PC-3 (cell line): Measurements from ENCODE around the gene DIPK1C. TPM values are rescaled to one million over a fixed set of nuclear protein-coding genes. Genes with fewer than 3 reads are reported as not detected.

Experiments
- ATAC-seq: fragments of 200-7000 bp; cut with Tn5 transposase; 2 replicates; pipeline ENCODE4 v1.9.1; 2020; ENCODE audit warnings: mild to moderate bottlenecking, moderate library complexity
- BruUV-seq: library from RNA; stranded (reverse); fragments of 400-500 nt; replicated peaks from 2 replicates; lab custom pipeline; 2021; lab: Mats Ljungman, UMichigan
- CTCF ChIA-PET: fragments of 300-600 bp; sonication (Branson Sonifier 250); formaldehyde crosslinking; loops from one replicate; lab custom pipeline; 2022; ENCODE audit warnings: antibody characterized with exemption; lab: Charles Lee
- POLR2A ChIA-PET: fragments of 300-600 bp; sonication (Branson Sonifier 250); formaldehyde crosslinking; loops from one replicate; lab custom pipeline; 2022; ENCODE audit warnings: antibody characterized with exemption; ENCODE audit not compliant: unreplicated experiment; lab: Charles Lee
- DNase-seq: peaks from one replicate; pipeline ENCODE4 v3.0.0-alpha.2; 2015
- H2AFZ ChIP-seq: fragments of 300-600 bp; sonication (generic); 2 replicates; pipeline ENCODE4 v1.6.0; 2016; ENCODE audit warnings: antibody characterized with exemption, low read length
- H3F3A ChIP-seq: fragments of 300-600 bp; sonication (generic); one replicate; pipeline ENCODE4 v1.6.0; 2017; ENCODE audit warnings: antibody characterized with exemption, low read length, control low read depth, mild to moderate bottlenecking; ENCODE audit not compliant: unreplicated experiment
- H3K27ac ChIP-seq: fragments of 300-600 bp; sonication (generic); 2 replicates; pipeline ENCODE4 v1.5.1; 2016; ENCODE audit warnings: mild to moderate bottlenecking, low read length
- H3K27me3 ChIP-seq: fragments of 300-600 bp; sonication (generic); 2 replicates; pipeline ENCODE4 v1.6.1; 2016; ENCODE audit warnings: low read length, mixed read lengths
- H3K36me3 ChIP-seq: fragments of 300-600 bp; sonication (generic); 2 replicates; pipeline ENCODE4 v1.6.1; 2016; ENCODE audit warnings: low read depth, mixed run types, low read length, mixed read lengths
- H3K4me1 ChIP-seq: fragments of 300-600 bp; sonication (generic); 2 replicates; pipeline ENCODE4 v1.5.1; 2016; ENCODE audit warnings: low read length; ENCODE audit not compliant: insufficient read depth
- H3K4me2 ChIP-seq: fragments of 300-600 bp; sonication (generic); 2 replicates; pipeline ENCODE4 v1.6.0; 2016; ENCODE audit warnings: low read length
- H3K4me3 ChIP-seq: fragments of 300-600 bp; sonication (generic); 2 replicates; pipeline ENCODE4 v1.5.1; 2016; ENCODE audit warnings: mild to moderate bottlenecking, low read length, mixed read lengths
- H3K79me2 ChIP-seq: fragments of 300-600 bp; sonication (generic); 2 replicates; pipeline ENCODE4 v1.6.1; 2017; ENCODE audit warnings: low read length, mixed read lengths
- H3K9ac ChIP-seq: fragments of 300-600 bp; sonication (generic); 2 replicates; pipeline ENCODE4 v1.6.0; 2016; ENCODE audit warnings: mild to moderate bottlenecking, low read length
- H3K9me2 ChIP-seq: fragments of 300-600 bp; sonication (generic); replicated peaks from 2 replicates; pipeline ENCODE4 v1.6.1; 2016; ENCODE audit warnings: mixed run types, low read length, mixed read lengths
- H3K9me3 ChIP-seq: fragments of 300-600 bp; sonication (generic); 2 replicates; pipeline ENCODE4 v1.6.1; 2016; ENCODE audit warnings: low read length, mixed read lengths
- H4K20me1 ChIP-seq: fragments of 300-600 bp; sonication (generic); 2 replicates; pipeline ENCODE4 v1.6.1; 2016; ENCODE audit warnings: low read length, mixed read lengths
- EZH2 ChIP-seq: fragments of 300-600 bp; sonication (generic); IDR thresholded peaks from one replicate; pipeline ENCODE4 v1.6.1; 2017; ENCODE audit warnings: antibody characterized with exemption, mild to moderate bottlenecking, low read length; ENCODE audit not compliant: unreplicated experiment
- EZH2phosphoT487 ChIP-seq: fragments of 300-600 bp; sonication (generic); IDR thresholded peaks from 2 replicates; pipeline ENCODE4 v1.6.1; 2018; ENCODE audit warnings: mild to moderate bottlenecking, antibody characterized with exemption, low read length, borderline replicate concordance
- intact Hi-C: fragments of 100-400 bp; cut with micrococcal nuclease; formaldehyde crosslinking; loops from 2 replicates; pipeline ENCODE4 v1.9.0; 2023
- total RNA-seq: library from RNA; depleted of rRNA; stranded (reverse); fragments of >200 nt; gene quantifications from 2 replicates; pipeline ENCODE4 v1.2.3, GENCODE V29; 2014
- TF ChIP-seq, protein P1 (sequence below): fragments of 300-600 bp; sonication (generic); conservative IDR thresholded peaks from 2 replicates; pipeline ENCODE4 v1.5.1; 2017; ENCODE audit warnings: antibody characterized with exemption, low read depth, mild to moderate bottlenecking, low read length

DIPK1C gene
- total RNA-seq, 1 experiment from 2014 or later: not detected

DNA sequence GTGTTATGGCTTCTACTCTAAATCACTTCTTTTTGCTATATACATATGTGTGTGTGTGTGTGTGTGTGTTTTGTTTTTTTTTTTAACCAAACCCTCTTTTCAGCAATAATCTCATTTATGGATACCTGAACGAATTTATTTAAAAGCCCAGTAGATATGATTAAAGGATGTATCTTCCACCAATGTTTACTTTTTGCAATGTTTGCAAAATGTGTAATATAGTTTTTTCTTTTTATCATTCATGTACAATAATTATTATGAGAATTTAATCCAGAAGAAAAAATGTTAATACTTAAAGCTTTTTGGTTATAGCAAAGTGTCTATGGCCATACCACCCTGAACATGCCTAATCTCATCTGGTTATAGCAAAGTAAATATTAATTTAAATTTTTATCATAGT, 37.4 kb upstream of the DIPK1C start:
- H3K4me1 ChIP-seq: peaks cover 27% of the 10 kb centered on the region
- no peak overlapping the region for H2AFZ ChIP-seq
- intact Hi-C loops: loop anchor here (10.0 kb wide), 1 partner anchor 60 kb away; no protein-coding TSS in a partner anchor
- no peak overlapping the region for H3K27ac ChIP-seq
- CTCF ChIA-PET: no interaction called here
- H3F3A ChIP-seq: no peaks in the 10 kb centered on the region
- no peak overlapping the region for H3K4me3 ChIP-seq
- no peak overlapping the region for H3K4me2 ChIP-seq
- no peaks in the 10 kb centered on the region for H3K36me3 ChIP-seq
- no peaks in the 10 kb centered on the region for H3K9me2 ChIP-seq
- H3K9me3 ChIP-seq: no peaks in the 10 kb centered on the region
- no peak for TF ChIP-seq EZH2phosphoT487
- TF ChIP-seq, protein P1, sequence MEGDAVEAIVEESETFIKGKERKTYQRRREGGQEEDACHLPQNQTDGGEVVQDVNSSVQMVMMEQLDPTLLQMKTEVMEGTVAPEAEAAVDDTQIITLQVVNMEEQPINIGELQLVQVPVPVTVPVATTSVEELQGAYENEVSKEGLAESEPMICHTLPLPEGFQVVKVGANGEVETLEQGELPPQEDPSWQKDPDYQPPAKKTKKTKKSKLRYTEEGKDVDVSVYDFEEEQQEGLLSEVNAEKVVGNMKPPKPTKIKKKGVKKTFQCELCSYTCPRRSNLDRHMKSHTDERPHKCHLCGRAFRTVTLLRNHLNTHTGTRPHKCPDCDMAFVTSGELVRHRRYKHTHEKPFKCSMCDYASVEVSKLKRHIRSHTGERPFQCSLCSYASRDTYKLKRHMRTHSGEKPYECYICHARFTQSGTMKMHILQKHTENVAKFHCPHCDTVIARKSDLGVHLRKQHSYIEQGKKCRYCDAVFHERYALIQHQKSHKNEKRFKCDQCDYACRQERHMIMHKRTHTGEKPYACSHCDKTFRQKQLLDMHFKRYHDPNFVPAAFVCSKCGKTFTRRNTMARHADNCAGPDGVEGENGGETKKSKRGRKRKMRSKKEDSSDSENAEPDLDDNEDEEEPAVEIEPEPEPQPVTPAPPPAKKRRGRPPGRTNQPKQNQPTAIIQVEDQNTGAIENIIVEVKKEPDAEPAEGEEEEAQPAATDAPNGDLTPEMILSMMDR: no peak
- no peak for TF ChIP-seq EZH2
- no peaks in the 10 kb centered on the region for H4K20me1 ChIP-seq
- peaks cover 2% of the 10 kb centered on the region; the same call in 1 of the 2 replicates for H3K27me3 ChIP-seq
- BruUV-seq: no TSS peak
- POLR2A ChIA-PET: no interaction called here
- no peak for DNase-seq
- ATAC-seq: no peak
- H3K79me2 ChIP-seq: peaks cover 31% of the 10 kb centered on the region
- H3K9ac ChIP-seq: no peak overlapping the region

DNA sequence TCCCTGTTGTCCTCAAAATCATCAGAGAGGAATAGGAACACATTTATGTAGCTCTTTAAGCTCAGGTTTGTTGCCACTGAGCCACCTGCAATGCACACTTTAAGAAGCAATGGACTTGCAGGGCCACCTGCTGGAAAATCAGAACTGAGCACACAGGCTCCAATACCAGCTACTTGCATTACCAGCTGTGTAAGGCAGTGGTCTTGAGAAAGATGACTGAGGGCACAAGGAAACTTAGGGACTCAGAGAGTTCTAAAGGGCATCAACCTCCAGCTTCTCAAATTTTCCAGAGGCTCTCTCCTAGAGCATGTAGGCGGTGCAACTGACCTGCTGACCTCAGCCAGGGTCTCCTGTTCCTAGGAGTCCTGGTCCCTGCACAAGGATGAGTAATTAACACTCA, 36.6 kb upstream of the DIPK1C start:
- H3K79me2 ChIP-seq: peaks cover 24% of the 10 kb centered on the region
- no peaks in the 10 kb centered on the region for H3F3A ChIP-seq
- DNase-seq (peak; percentile 69), ATAC-seq (peak; percentile 35)
- H3K4me3 ChIP-seq: no peak overlapping the region
- peaks cover 10% of the 10 kb centered on the region for H3K27me3 ChIP-seq
- ChIA-PET CTCF (interaction anchor here (0.6 to 1.6 kb wide), 12 partner anchors 34 to 152 kb away, joined by 3 to 59 read pairs (median 4); no protein-coding TSS in a partner anchor), POLR2A (no interaction called here)
- H3K36me3 ChIP-seq: no peaks in the 10 kb centered on the region
- intact Hi-C loops: loop anchor here (1.0 to 10.0 kb wide), 4 partner anchors 25 to 140 kb away; no protein-coding TSS in a partner anchor
- no peak overlapping the region for H3K27ac ChIP-seq
- H3K9me2 ChIP-seq: no peaks in the 10 kb centered on the region
- TF ChIP-seq EZH2: no peak
- no peak for TF ChIP-seq EZH2phosphoT487
- TF ChIP-seq, protein P1: peak; percentile 86
- no peaks in the 10 kb centered on the region for H3K9me3 ChIP-seq
- no peak overlapping the region for H3K4me2 ChIP-seq
- BruUV-seq: no TSS peak
- no peak overlapping the region for H2AFZ ChIP-seq
- no peak overlapping the region for H3K9ac ChIP-seq
- H4K20me1 ChIP-seq: no peaks in the 10 kb centered on the region
- H3K4me1 ChIP-seq: peaks cover 19% of the 10 kb centered on the region

DNA sequence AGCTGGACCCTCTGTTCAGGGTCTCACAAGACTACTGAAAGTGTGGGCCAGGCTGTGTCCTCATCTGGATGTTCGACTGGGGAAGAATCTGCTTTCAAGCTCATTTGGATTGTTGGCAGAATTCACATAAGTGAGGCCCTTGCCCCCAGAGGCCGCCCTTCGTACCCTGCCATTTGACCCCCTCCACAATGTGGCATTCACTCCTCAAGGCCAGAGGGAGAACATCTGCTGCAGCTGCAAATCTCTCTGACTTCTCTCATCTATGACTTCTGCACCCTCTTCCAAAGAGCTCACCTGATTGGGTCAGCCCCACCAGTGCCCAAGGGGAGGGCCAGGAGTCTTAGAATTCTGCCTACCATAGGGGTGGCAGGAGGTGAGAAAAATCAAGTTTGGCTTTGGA, 35.2 kb upstream of the DIPK1C start:
- H3F3A ChIP-seq: no peaks in the 10 kb centered on the region
- no peak for DNase-seq
- no peak overlapping the region for H3K9ac ChIP-seq
- peaks cover 5% of the 10 kb centered on the region for H3K4me1 ChIP-seq
- H3K9me2 ChIP-seq: no peaks in the 10 kb centered on the region
- ChIA-PET POLR2A (no interaction called here), CTCF (no interaction called here)
- peaks cover 10% of the 10 kb centered on the region for H3K27me3 ChIP-seq
- H2AFZ ChIP-seq: no peak overlapping the region
- no peak overlapping the region for H3K27ac ChIP-seq
- no peak for ATAC-seq
- no peaks in the 10 kb centered on the region for H3K9me3 ChIP-seq
- H3K36me3 ChIP-seq: no peaks in the 10 kb centered on the region
- H3K79me2 ChIP-seq: peaks cover 9% of the 10 kb centered on the region
- H3K4me2 ChIP-seq: no peak overlapping the region
- no peak for TF ChIP-seq EZH2
- TF ChIP-seq, protein P1: no peak
- no peak for TF ChIP-seq EZH2phosphoT487
- H4K20me1 ChIP-seq: no peaks in the 10 kb centered on the region
- H3K4me3 ChIP-seq: no peak overlapping the region
- BruUV-seq: no TSS peak
- intact Hi-C loops: loop anchor here (2.0 to 10.0 kb wide), 2 partner anchors 23 to 57 kb away; no protein-coding TSS in a partner anchor
